Loucy (cell line): ENCODE data around the gene AP1S1.

Experiments
- EZH2phosphoT487 ChIP-seq: fragments of 200-600 bp; IDR thresholded peaks from 2 replicates; pipeline ENCODE4 v1.6.1; 2018; ENCODE audit warnings: antibody characterized with exemption, mild to moderate bottlenecking, moderate library complexity, borderline replicate concordance
- TF ChIP-seq, protein P1 (sequence below): fragments of 200-600 bp; sonication (generic); conservative IDR thresholded peaks from 2 replicates; pipeline ENCODE4 v1.5.1; 2014; ENCODE audit warnings: mild to moderate bottlenecking, antibody characterized with exemption, low read length

DNA sequence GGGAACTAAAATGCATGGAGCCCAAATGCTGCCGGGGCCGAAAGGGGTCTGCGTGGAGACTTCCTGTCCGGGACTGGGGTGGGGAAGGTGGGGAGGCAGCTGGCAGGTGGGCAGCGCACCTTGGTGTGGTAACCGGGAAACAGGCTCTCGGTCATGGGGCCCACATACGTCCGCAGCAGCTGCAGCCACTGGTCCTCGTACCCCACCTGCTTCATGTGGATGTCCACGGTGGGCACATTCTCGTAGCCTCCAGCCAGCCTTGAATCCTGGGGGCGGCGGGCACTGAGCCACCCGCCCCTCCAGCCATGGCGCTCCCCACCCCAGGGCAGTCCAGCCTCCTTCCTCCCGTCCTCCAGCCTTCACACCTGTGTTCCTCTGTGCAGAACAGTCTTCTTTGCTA is 53.2 kb downstream of the AP1S1 start:
- TF ChIP-seq, protein P1, sequence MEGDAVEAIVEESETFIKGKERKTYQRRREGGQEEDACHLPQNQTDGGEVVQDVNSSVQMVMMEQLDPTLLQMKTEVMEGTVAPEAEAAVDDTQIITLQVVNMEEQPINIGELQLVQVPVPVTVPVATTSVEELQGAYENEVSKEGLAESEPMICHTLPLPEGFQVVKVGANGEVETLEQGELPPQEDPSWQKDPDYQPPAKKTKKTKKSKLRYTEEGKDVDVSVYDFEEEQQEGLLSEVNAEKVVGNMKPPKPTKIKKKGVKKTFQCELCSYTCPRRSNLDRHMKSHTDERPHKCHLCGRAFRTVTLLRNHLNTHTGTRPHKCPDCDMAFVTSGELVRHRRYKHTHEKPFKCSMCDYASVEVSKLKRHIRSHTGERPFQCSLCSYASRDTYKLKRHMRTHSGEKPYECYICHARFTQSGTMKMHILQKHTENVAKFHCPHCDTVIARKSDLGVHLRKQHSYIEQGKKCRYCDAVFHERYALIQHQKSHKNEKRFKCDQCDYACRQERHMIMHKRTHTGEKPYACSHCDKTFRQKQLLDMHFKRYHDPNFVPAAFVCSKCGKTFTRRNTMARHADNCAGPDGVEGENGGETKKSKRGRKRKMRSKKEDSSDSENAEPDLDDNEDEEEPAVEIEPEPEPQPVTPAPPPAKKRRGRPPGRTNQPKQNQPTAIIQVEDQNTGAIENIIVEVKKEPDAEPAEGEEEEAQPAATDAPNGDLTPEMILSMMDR, result no peak
- TF ChIP-seq EZH2phosphoT487, result no peak
